Astrocyte of the cerebellum (primary cell): ENCODE data around the gene ASCC3.

ENCODE experiments used
- DNase-seq: peaks from one replicate; pipeline ENCODE4 v3.0.0-alpha.2; 2011; ENCODE audit warnings: low read depth
- H3K4me3 ChIP-seq: 2 replicates; pipeline ENCODE4 v1.5.1; 2011; ENCODE audit warnings: mild to moderate bottlenecking, low read depth, low read length, moderate library complexity
- in situ Hi-C: cut with HindIII; loops from 2 replicates; pipeline ENCODE4 v1.10.0; 2017; ENCODE audit warnings: low sequenced_read_pairs
- TF ChIP-seq, protein P1 (sequence below): IDR thresholded peaks from 2 replicates; pipeline ENCODE4 v1.5.1; 2012; ENCODE audit warnings: low read length, low read depth, moderate library complexity, mild to moderate bottlenecking; ENCODE audit errors: missing control alignments

Gene ASCC3

DNA sequence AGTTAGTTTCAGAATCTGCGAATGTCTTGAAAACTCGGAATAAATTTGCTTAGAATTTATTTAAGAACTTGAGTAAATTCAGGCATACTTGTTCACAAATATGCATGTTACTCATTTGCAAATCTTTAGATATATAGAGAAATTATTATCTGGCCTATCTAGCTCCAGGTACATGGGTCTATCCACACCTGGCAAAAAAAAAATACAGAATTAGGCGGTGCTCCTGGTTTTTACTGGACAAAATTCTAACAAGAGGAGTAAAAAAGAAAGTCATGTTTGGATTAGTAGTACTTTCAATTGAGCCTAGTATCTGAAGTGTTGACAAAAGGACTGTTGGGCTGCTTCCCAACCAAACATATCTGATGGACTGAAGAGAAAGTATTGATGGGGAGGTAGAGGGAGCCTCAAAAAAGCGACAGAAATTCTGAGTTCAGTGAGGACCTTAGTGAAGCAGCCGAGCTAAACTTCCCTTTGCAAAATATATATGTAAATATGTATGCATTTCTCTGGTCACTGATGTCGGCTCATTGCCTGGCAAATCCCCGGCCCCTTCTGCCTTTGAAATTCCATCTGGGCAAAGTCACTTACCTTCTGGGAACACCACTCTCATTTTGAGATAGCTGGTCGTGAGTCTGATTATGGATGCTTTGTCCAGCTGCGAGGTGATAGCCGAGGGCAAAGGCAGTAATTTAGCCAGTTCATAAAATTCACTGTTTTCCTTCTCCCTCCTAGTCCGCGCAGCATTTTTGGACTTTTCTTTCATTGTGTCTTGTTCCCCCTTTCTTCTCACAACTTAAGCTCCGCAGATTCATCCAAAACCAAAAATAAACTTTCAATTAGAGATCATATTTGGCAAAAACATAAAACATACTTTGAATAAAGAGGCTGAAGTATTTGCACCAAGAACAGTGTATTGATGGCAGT, 418.2 kb downstream of the ASCC3 start:
- H3K4me3 ChIP-seq = no peak overlapping the region
- in situ Hi-C loops = no loop called here
- TF ChIP-seq, protein P1, sequence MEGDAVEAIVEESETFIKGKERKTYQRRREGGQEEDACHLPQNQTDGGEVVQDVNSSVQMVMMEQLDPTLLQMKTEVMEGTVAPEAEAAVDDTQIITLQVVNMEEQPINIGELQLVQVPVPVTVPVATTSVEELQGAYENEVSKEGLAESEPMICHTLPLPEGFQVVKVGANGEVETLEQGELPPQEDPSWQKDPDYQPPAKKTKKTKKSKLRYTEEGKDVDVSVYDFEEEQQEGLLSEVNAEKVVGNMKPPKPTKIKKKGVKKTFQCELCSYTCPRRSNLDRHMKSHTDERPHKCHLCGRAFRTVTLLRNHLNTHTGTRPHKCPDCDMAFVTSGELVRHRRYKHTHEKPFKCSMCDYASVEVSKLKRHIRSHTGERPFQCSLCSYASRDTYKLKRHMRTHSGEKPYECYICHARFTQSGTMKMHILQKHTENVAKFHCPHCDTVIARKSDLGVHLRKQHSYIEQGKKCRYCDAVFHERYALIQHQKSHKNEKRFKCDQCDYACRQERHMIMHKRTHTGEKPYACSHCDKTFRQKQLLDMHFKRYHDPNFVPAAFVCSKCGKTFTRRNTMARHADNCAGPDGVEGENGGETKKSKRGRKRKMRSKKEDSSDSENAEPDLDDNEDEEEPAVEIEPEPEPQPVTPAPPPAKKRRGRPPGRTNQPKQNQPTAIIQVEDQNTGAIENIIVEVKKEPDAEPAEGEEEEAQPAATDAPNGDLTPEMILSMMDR = no peak
- no peak for DNase-seq

DNA sequence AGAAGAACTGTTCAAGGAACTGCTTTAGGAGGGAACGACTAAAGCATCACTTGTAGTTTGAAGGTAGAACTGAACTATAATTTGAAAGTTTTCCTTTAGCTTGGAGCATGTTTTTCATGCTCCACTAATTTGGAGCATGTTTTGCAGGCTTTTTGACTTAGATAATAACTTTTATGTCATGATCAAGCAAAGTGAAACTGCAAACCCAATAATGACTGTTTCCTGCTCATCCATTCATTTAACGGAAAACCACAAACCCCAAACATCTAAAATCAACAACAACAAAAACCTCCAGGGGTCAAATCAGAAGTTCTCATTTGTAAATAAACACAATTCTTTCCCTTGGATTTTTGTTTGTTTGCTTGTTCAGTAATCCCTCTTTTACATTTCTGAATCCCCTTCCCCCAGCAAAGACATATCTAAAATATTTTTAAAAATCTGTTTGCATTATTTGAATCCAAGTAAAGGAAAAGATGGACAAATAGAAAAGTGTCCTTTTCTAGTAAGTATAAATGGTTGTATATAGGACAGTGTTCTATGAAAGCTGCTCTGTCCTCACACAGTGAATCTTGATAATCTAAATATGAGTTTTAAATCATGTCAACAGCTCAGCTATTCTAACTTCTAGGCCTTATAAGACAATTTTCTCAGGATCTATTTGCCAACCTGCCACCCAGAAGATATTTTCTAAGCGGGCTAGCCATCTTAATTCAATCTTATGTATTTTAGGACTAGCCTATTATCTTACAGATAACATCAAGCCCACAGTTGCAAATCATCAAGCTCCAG, 419.0 kb downstream of the ASCC3 start:
- TF ChIP-seq, protein P1 = no peak
- in situ Hi-C loops = no loop called here
- DNase-seq = no peak
- H3K4me3 ChIP-seq = no peak overlapping the region

DNA sequence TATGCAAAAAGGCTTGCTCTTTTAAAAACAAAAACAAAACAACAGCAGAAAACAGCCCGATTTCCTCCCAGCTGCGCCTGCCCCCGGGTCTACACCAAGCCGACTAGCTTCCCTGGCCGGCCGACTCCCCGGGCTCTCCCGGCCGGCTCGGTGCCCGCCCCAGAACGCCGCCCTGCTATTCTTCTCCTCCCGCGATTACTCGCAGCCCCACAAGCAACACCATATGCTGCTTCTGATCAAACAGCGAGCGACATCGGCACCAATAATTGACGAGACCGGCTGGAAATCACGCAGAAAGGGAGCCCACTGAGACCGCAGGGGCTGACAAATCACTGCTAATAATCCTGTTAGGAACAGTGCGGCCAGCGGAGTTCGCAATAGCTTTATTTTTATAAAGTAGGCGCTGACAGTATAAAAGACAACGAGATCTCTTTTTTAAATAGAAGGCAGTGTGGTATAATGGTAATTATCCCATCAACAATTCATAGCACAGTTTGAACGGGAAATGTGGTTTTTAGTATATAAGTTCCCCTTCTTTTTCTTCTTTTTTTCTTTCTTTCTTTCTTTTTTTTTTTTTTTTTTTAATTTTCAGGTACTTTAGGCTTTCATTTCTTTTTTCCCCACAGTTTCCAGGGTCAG, 419.7 kb downstream of the ASCC3 start:
- in situ Hi-C loops = no loop called here
- DNase-seq = no peak
- TF ChIP-seq, protein P1 = no peak
- no peak overlapping the region for H3K4me3 ChIP-seq

DNA sequence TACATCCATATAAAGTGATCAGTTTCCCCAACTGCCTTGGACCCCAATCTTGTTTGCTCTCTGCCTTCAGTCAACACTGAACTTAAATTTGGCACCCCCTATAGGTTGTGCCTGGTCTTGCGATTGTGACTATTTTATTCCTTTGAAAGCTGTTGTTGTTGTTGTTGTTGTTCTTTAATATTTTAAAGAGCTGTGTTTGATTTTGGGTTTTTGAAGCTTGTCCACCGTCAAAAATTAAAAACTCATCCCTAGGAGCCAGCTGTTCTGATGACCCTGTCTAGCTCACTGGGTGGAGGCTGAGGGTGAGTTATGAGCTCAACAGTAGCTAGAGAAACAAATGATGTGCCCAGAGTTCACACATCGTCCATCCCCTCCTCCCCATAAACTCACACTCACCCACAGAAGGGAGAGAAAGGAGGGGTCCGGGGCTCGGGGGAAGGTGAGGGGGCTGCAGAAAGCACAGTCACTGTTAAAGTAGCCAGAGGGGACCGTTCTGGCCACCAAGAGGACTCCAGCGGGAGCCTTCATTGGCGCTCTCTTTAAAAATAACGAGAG, 420.4 kb downstream of the ASCC3 start:
- no peak for DNase-seq
- TF ChIP-seq, protein P1 = peak; percentile 43
- in situ Hi-C loops = no loop called here
- no peak overlapping the region for H3K4me3 ChIP-seq

DNA sequence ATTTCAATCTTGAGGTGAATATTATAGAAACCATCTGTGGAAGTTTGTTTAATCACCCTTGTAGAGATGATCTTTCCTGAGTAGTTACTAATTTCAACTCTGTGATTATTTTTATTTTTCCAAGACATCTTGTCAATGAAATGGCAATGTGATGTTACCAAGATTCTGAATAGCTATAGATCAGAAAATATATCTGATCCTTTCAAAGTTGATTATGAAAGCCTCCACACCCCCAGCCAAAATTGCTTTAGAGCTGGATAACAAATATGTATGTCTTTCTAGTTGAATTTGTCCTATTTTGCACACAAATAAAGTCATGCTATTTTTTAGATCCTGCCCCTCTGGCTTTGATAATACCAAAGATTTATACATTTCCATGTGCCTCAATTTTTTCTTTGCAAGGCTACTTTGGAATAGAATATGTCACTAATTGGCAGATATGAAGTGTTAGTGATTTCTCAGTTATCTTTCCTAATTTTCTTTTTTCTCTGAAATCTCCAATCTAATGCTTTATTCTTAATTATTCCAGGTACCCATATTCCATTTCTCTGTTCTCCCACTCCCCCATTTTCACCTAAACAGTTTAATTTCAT, 421.4 kb downstream of the ASCC3 start:
- in situ Hi-C loops = no loop called here
- TF ChIP-seq, protein P1 = no peak
- no peak for DNase-seq
- H3K4me3 ChIP-seq = no peak overlapping the region
